Naive B cell (primary cell): ENCODE data around the gene ASPG. TPM values are rescaled to one million over a fixed set of nuclear protein-coding genes. Genes with fewer than 3 reads are reported as not detected.

Experiments used
- ATAC-seq, 2 donors: fragments of 150-1000 bp; cut with Tn5 transposase; 2 replicates each; pipeline ENCODE4 v1.10.0; 2021; ENCODE audit warnings: low read depth in 2 of 2, mild to moderate bottlenecking in 2 of 2, moderate library complexity in 2 of 2
- DNase-seq: peaks from one replicate; pipeline ENCODE4 v3.0.0; 2022
- H3K27ac Mint-ChIP-seq, 6 donors: one replicate each; pipeline ENCODE4 v1.8.0; 2020 to 2022; ENCODE audit warnings: mild to moderate bottlenecking in 6 of 6, mixed read lengths in 6 of 6, moderate library complexity in 5 of 6, inconsistent platforms in 2 of 6
- H3K27me3 Mint-ChIP-seq, 3 donors: one replicate each; pipeline ENCODE4 v1.8.0; 2021 to 2022; ENCODE audit warnings: mixed read lengths in 3 of 3, mild to moderate bottlenecking in 1 of 3
- H3K36me3 Mint-ChIP-seq, 2 donors: one replicate each; pipeline ENCODE4 v1.8.0; 2020 to 2022; ENCODE audit warnings: mixed read lengths in 2 of 2, inconsistent platforms in 1 of 2, mild to moderate bottlenecking in 1 of 2
- H3K4me1 Mint-ChIP-seq, 3 donors: one replicate each; pipeline ENCODE4 v1.8.0; 2020 to 2022; ENCODE audit warnings: mixed read lengths in 3 of 3, inconsistent platforms in 1 of 3, mild to moderate bottlenecking in 1 of 3, moderate library complexity in 1 of 3
- H3K4me3 Mint-ChIP-seq, 8 donors: one replicate each; pipeline ENCODE4 v1.8.0; 2020 to 2022; ENCODE audit warnings: mild to moderate bottlenecking in 8 of 8, mixed read lengths in 8 of 8, moderate library complexity in 8 of 8, inconsistent platforms in 2 of 8
- H3K9me3 Mint-ChIP-seq, 7 donors: one replicate each; pipeline ENCODE4 v1.8.0; 2020 to 2022; ENCODE audit warnings: mixed read lengths in 7 of 7, mild to moderate bottlenecking in 5 of 7, inconsistent platforms in 2 of 7, moderate library complexity in 1 of 7
- polyA plus RNA-seq, 6 donors: library from polyadenylated mRNA; unstranded; fragments of 300-500 nt; fragmentation: Illumina TruSeq; gene quantifications; one replicate each; pipeline ENCODE4 v1.2.3, GENCODE V29; 2021; ENCODE audit warnings: low read depth in 6 of 6

Gene ASPG
- polyA plus RNA-seq, 6 donors from 2014 or later: not detected

GRCh38 chr14:104100171-104101085, 14.9 kb downstream of the ASPG start:
- DNase-seq: no peak
- Mint-ChIP-seq H3K27ac (no peak overlapping the region), H3K27me3 (peaks cover 0 to 8% (median 0%) of the 10 kb centered on the region in 3 donors), H3K4me3 (no peak overlapping the region), H3K36me3 (no peaks in the 10 kb centered on the region), H3K9me3 (no peaks in the 10 kb centered on the region), H3K4me1 (peaks cover 0 to 4% (median 3%) of the 10 kb centered on the region in 3 donors)
- ATAC-seq: no peak

- DNase-seq (no peak), ATAC-seq (no peak)
- Mint-ChIP-seq H3K36me3 (no peaks in the 10 kb centered on the region), H3K9me3 (no peaks in the 10 kb centered on the region), H3K4me1 (no peaks in the 10 kb centered on the region), H3K4me3 (no peak overlapping the region), H3K27ac (no peak overlapping the region), H3K27me3 (peaks cover 0 to 2% (median 0%) of the 10 kb centered on the region in 3 donors)
Measured at GRCh38 chr14:104101086-104101621, 15.7 kb downstream of the ASPG start.

GRCh38 chr14:104101651-104102281, 16.3 kb downstream of the ASPG start:
- Mint-ChIP-seq H3K9me3 (no peaks in the 10 kb centered on the region), H3K36me3 (no peaks in the 10 kb centered on the region)
- no peak for DNase-seq

GRCh38 chr14:104102282-104102914, 16.9 kb downstream of the ASPG start:
- H3K9me3 Mint-ChIP-seq: no peaks in the 10 kb centered on the region
- no peak overlapping the region for H3K27ac Mint-ChIP-seq
- DNase-seq (no peak), ATAC-seq (no peak)
- H3K4me1 Mint-ChIP-seq: no peaks in the 10 kb centered on the region
- no peaks in the 10 kb centered on the region for H3K36me3 Mint-ChIP-seq
- H3K4me3 Mint-ChIP-seq: no peak overlapping the region
- no peaks in the 10 kb centered on the region for H3K27me3 Mint-ChIP-seq

More at GRCh38 chr14:104101651-104102281, 16.3 kb downstream of the ASPG start:
- H3K4me1 Mint-ChIP-seq: no peaks in the 10 kb centered on the region
- no peak overlapping the region for H3K4me3 Mint-ChIP-seq
- no peaks in the 10 kb centered on the region for H3K27me3 Mint-ChIP-seq
- ATAC-seq: no peak
- H3K27ac Mint-ChIP-seq: no peak overlapping the region

- Mint-ChIP-seq H3K27me3 (no peaks in the 10 kb centered on the region), H3K4me1 (no peaks in the 10 kb centered on the region), H3K9me3 (no peaks in the 10 kb centered on the region), H3K27ac (no peak overlapping the region), H3K4me3 (no peak overlapping the region), H3K36me3 (no peaks in the 10 kb centered on the region)
- no peak for ATAC-seq
- no peak for DNase-seq
Measured at GRCh38 chr14:104103061-104103445, 17.6 kb downstream of the ASPG start.

GRCh38 chr14:104103446-104104075, 18.1 kb downstream of the ASPG start:
- DNase-seq (no peak), ATAC-seq (no peak)
- H3K27me3 Mint-ChIP-seq: no peaks in the 10 kb centered on the region
- no peaks in the 10 kb centered on the region for H3K36me3 Mint-ChIP-seq
- H3K9me3 Mint-ChIP-seq: no peaks in the 10 kb centered on the region
- no peak overlapping the region for H3K4me3 Mint-ChIP-seq
- no peak overlapping the region for H3K27ac Mint-ChIP-seq
- no peaks in the 10 kb centered on the region for H3K4me1 Mint-ChIP-seq

GRCh38 chr14:104104076-104104901, 18.8 kb downstream of the ASPG start:
- Mint-ChIP-seq H3K27me3 (peaks cover 0 to 6% (median 0%) of the 10 kb centered on the region in 3 donors), H3K4me3 (no peak overlapping the region), H3K36me3 (no peaks in the 10 kb centered on the region), H3K4me1 (no peaks in the 10 kb centered on the region), H3K27ac (no peak overlapping the region), H3K9me3 (no peaks in the 10 kb centered on the region)
- no peak for ATAC-seq
- no peak for DNase-seq

- no peaks in the 10 kb centered on the region for H3K4me1 Mint-ChIP-seq
- H3K36me3 Mint-ChIP-seq: no peaks in the 10 kb centered on the region
- DNase-seq: no peak
- H3K27me3 Mint-ChIP-seq: peaks cover 0 to 7% (median 0%) of the 10 kb centered on the region in 3 donors
- H3K4me3 Mint-ChIP-seq: no peak overlapping the region
- no peaks in the 10 kb centered on the region for H3K9me3 Mint-ChIP-seq
- ATAC-seq: no peak
- no peak overlapping the region for H3K27ac Mint-ChIP-seq
Measured at GRCh38 chr14:104105071-104105821, 19.7 kb downstream of the ASPG start.

- Mint-ChIP-seq H3K27me3 (peaks cover 0 to 7% (median 0%) of the 10 kb centered on the region in 3 donors), H3K4me1 (no peaks in the 10 kb centered on the region), H3K36me3 (no peaks in the 10 kb centered on the region), H3K9me3 (no peaks in the 10 kb centered on the region), H3K27ac (no peak overlapping the region), H3K4me3 (no peak overlapping the region)
- DNase-seq: no peak
- ATAC-seq: no peak
Measured at GRCh38 chr14:104105822-104106470, 20.4 kb downstream of the ASPG start.

GRCh38 chr14:104106471-104106991, 21.0 kb downstream of the ASPG start:
- no peak for DNase-seq
- H3K36me3 Mint-ChIP-seq: no peaks in the 10 kb centered on the region
- no peak overlapping the region for H3K27ac Mint-ChIP-seq

GRCh38 chr14:104107101-104107581, 21.6 kb downstream of the ASPG start:
- DNase-seq (no peak), ATAC-seq (no peak)

More at GRCh38 chr14:104106471-104106991, 21.0 kb downstream of the ASPG start:
- Mint-ChIP-seq H3K9me3 (no peaks in the 10 kb centered on the region), H3K27me3 (peaks cover 0 to 7% (median 0%) of the 10 kb centered on the region in 3 donors), H3K4me1 (no peaks in the 10 kb centered on the region), H3K4me3 (no peak overlapping the region)
- ATAC-seq: no peak

More at GRCh38 chr14:104107101-104107581, 21.6 kb downstream of the ASPG start:
- no peaks in the 10 kb centered on the region for H3K4me1 Mint-ChIP-seq
- H3K9me3 Mint-ChIP-seq: no peaks in the 10 kb centered on the region
- peaks cover 0 to 7% (median 0%) of the 10 kb centered on the region in 3 donors for H3K27me3 Mint-ChIP-seq
- no peaks in the 10 kb centered on the region for H3K36me3 Mint-ChIP-seq
- no peak overlapping the region for H3K4me3 Mint-ChIP-seq
- H3K27ac Mint-ChIP-seq: no peak overlapping the region
